ENCODE measurements around the gene EFHC1. TPM values are rescaled to one million over a fixed set of nuclear protein-coding genes. Genes with fewer than 3 reads are reported as not detected.
A peak's percentile ranks its signal among the peaks of the same experiment; 100 is the strongest.

The EFHC1 gene
- total and polyA plus RNA-seq, 3 donors from 2014 or later = 41.8 to 133 (median 62.9) TPM

- no peak for DNase-seq
- no peaks in the 10 kb centered on the region for H3K36me3 ChIP-seq (ENCODE audit: low read depth, missing control alignments)
- H3K9me3 ChIP-seq = no peaks in the 10 kb centered on the region
- intact Hi-C loops (cut with DNase I; ENCODE audit: low total_unique reads) = no loop called here
- no peak overlapping the region for H3K4me3 ChIP-seq
- H3K27me3 ChIP-seq = no peaks in the 10 kb centered on the region
- TF ChIP-seq, protein P1, sequence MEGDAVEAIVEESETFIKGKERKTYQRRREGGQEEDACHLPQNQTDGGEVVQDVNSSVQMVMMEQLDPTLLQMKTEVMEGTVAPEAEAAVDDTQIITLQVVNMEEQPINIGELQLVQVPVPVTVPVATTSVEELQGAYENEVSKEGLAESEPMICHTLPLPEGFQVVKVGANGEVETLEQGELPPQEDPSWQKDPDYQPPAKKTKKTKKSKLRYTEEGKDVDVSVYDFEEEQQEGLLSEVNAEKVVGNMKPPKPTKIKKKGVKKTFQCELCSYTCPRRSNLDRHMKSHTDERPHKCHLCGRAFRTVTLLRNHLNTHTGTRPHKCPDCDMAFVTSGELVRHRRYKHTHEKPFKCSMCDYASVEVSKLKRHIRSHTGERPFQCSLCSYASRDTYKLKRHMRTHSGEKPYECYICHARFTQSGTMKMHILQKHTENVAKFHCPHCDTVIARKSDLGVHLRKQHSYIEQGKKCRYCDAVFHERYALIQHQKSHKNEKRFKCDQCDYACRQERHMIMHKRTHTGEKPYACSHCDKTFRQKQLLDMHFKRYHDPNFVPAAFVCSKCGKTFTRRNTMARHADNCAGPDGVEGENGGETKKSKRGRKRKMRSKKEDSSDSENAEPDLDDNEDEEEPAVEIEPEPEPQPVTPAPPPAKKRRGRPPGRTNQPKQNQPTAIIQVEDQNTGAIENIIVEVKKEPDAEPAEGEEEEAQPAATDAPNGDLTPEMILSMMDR (IDR thresholded peaks at IDR 0.05) = no peak
- 93 to 96% methylated on average over 5 of the region's 5 CpGs for WGBS, 2 donors
- H3K27ac ChIP-seq = no peak overlapping the region
- H3K4me1 ChIP-seq = peaks cover 11% of the 10 kb centered on the region
These were observed 118.8 kb downstream of the EFHC1 start for GRCh38 chr6:52538901-52539354.

DNA sequence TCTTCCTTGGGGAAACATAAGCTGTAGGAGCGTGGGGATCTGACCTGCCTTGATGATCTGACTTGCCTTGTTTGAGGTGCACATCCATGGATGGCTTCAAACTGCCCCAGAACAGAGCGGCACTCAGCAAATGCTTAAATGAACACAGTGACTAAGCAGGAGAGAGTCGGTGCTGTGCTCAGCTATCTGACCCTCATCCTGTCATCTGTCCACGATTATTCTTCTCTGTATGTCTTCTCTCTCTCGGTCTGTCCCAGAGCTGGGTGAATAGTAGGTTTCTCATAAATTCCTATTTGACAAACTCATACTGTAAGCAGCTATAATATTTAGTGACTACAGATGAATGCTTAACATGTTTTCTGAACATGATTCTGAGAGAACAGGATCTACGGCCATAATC, 119.5 kb downstream of the EFHC1 start:
- H3K36me3 ChIP-seq (ENCODE audit: low read depth, missing control alignments) = no peaks in the 10 kb centered on the region
- H3K27ac ChIP-seq = peak overlapping the region in 1 of 2 donors; percentile 6
- no peaks in the 10 kb centered on the region for H3K27me3 ChIP-seq
- peaks cover 18% of the 10 kb centered on the region for H3K4me1 ChIP-seq
- TF ChIP-seq POLR2A (IDR thresholded peaks at IDR 0.05) = no peak
- TF ChIP-seq, protein P1 (IDR thresholded peaks at IDR 0.05) = no peak
- WGBS, 2 donors = 68 to 71% methylated on average over 6 of the region's 6 CpGs
- no peak for DNase-seq
- H3K4me3 ChIP-seq = no peak overlapping the region
- intact Hi-C loops (cut with DNase I; ENCODE audit: low total_unique reads) = no loop called here
- no peaks in the 10 kb centered on the region for H3K9me3 ChIP-seq

- peak overlapping the region in 1 of 2 donors; percentile 6 for H3K27ac ChIP-seq
- intact Hi-C loops (cut with DNase I; ENCODE audit: low total_unique reads) = no loop called here
- H3K4me1 ChIP-seq = peaks cover 25% of the 10 kb centered on the region
- WGBS, 2 donors = 52 to 69% methylated on average over 3 of the region's 3 CpGs
- no peaks in the 10 kb centered on the region for H3K9me3 ChIP-seq
- TF ChIP-seq, protein P1 (IDR thresholded peaks at IDR 0.05) = no peak
- TF ChIP-seq POLR2A (IDR thresholded peaks at IDR 0.05) = no peak
- no peaks in the 10 kb centered on the region for H3K36me3 ChIP-seq (ENCODE audit: low read depth, missing control alignments)
- no peak overlapping the region for H3K4me3 ChIP-seq
- H3K27me3 ChIP-seq = no peaks in the 10 kb centered on the region
- no peak for DNase-seq
These were observed 120.3 kb downstream of the EFHC1 start for GRCh38 chr6:52540286-52540902.

- peak overlapping the region in 1 of 2 donors; percentile 73 for H3K27ac ChIP-seq
- DNase-seq = no peak
- 54 to 59% methylated on average over 6 of the region's 6 CpGs for WGBS, 2 donors
- no peaks in the 10 kb centered on the region for H3K27me3 ChIP-seq
- intact Hi-C loops (cut with DNase I; ENCODE audit: low total_unique reads) = no loop called here
- H3K36me3 ChIP-seq (ENCODE audit: low read depth, missing control alignments) = no peaks in the 10 kb centered on the region
- TF ChIP-seq, protein P1 (IDR thresholded peaks at IDR 0.05) = no peak
- TF ChIP-seq POLR2A (IDR thresholded peaks at IDR 0.05) = no peak
- no peaks in the 10 kb centered on the region for H3K9me3 ChIP-seq
- no peak overlapping the region for H3K4me3 ChIP-seq
- peaks cover 32% of the 10 kb centered on the region for H3K4me1 ChIP-seq
These were observed 121.0 kb downstream of the EFHC1 start for GRCh38 chr6:52541135-52541534.

- Histone ChIP-seq H3K27me3 (no peaks in the 10 kb centered on the region), H3K4me1 (peaks cover 27% of the 10 kb centered on the region), H3K27ac (peak overlapping the region; percentile 48 to 73), H3K4me3 (no peak overlapping the region), H3K36me3 (ENCODE audit: low read depth, missing control alignments) (no peaks in the 10 kb centered on the region), H3K9me3 (no peaks in the 10 kb centered on the region)
- TF ChIP-seq, protein P1 (IDR thresholded peaks at IDR 0.05) = no peak
- no peak for TF ChIP-seq POLR2A (IDR thresholded peaks at IDR 0.05)
- intact Hi-C loops (cut with DNase I; ENCODE audit: low total_unique reads) = no loop called here
- WGBS, 2 donors = 42 to 47% methylated on average over 1 of the region's 1 CpG
- no peak for DNase-seq
These were observed 123.1 kb downstream of the EFHC1 start for GRCh38 chr6:52543262-52543661.
